Coronary artery (tissue), 2 donors: ENCODE measurements around the gene AHCYL2.

Experiments used
- DNase-seq: peaks from one replicate; pipeline ENCODE4 v3.0.0-alpha.2; 2017; ENCODE audit warnings: low spot score
- H3K27ac ChIP-seq, 2 donors: fragments of 200-600 bp; sonication (generic); one replicate each; pipeline ENCODE4 v1.5.1; 2016 to 2019
- H3K4me3 ChIP-seq: fragments of 200-600 bp; sonication (generic); 2 replicates; pipeline ENCODE4 v1.5.1; 2016; ENCODE audit warnings: mild to moderate bottlenecking, moderate library complexity
- CTCF ChIP-seq: fragments of 200-600 bp; sonication (generic); IDR thresholded peaks from one replicate; pipeline ENCODE4 v1.5.1; 2019; ENCODE audit warnings: antibody characterized with exemption

AHCYL2 gene

GRCh38 chr7:129376778-129377700, 152.2 kb downstream of the AHCYL2 start:
- no peak for DNase-seq
- Histone ChIP-seq H3K4me3 (no peak overlapping the region), H3K27ac (no peak overlapping the region)
- no peak for TF ChIP-seq CTCF

- DNase-seq: no peak
- no peak for TF ChIP-seq CTCF
- Histone ChIP-seq H3K4me3 (no peak overlapping the region), H3K27ac (no peak overlapping the region)
Measured at GRCh38 chr7:129381710-129382484, 157.1 kb downstream of the AHCYL2 start.

GRCh38 chr7:129383542-129384132, 158.8 kb downstream of the AHCYL2 start:
- Histone ChIP-seq H3K27ac (no peak overlapping the region), H3K4me3 (no peak overlapping the region)
- DNase-seq: no peak
- TF ChIP-seq CTCF: no peak

- Histone ChIP-seq H3K27ac (no peak overlapping the region), H3K4me3 (no peak overlapping the region)
- no peak for TF ChIP-seq CTCF
- DNase-seq: no peak
Measured at GRCh38 chr7:129385116-129385515, 160.3 kb downstream of the AHCYL2 start.

- no peak for TF ChIP-seq CTCF
- DNase-seq: no peak
- Histone ChIP-seq H3K4me3 (no peak overlapping the region), H3K27ac (no peak overlapping the region)
Measured at GRCh38 chr7:129385598-129385997, 160.8 kb downstream of the AHCYL2 start.

GRCh38 chr7:129386506-129386905, 161.7 kb downstream of the AHCYL2 start:
- DNase-seq: no peak
- H3K27ac ChIP-seq: no peak overlapping the region
- no peak overlapping the region for H3K4me3 ChIP-seq
- no peak for TF ChIP-seq CTCF
